ENCODE measurements around the gene TMPRSS11F. TPM values are rescaled to one million over a fixed set of nuclear protein-coding genes. Genes with fewer than 3 reads are reported as not detected.
"Not testable (repeated sequence)": the region's sequence is repeated elsewhere in the genome, so short reads cannot be mapped to it uniquely, and the experiment has no call there.

Gene TMPRSS11F
- not detected in 2 replicates for total RNA-seq (2014; rRNA removed; shearing (Covaris generic))
- not detected in 2 replicates for polyA plus RNA-seq (2014; cell fraction: nucleus; rRNA removed)

GRCh38 chr4:68129793-68130192 lies at the start of gene TMPRSS11F:
TSS of gene TMPRSS11F (minus strand) at chr4:68129869. CDS start at chr4:68129820, 49 bp downstream.
- DNase-seq (ENCODE audit: extremely low read depth, low read depth), result no peak

- DNase-seq (ENCODE audit: extremely low read depth, low read depth), result no peak
Observed at GRCh38 chr4:68176904-68177303, 47.2 kb upstream of the TMPRSS11F start.

GRCh38 chr4:68176500-68176899 lies 46.8 kb upstream of the TMPRSS11F start:
- DNase-seq (ENCODE audit: extremely low read depth, low read depth), result no peak

- DNase-seq (ENCODE audit: extremely low read depth, low read depth), result peak; percentile 59
Observed at GRCh38 chr4:68175562-68176155, 46.0 kb upstream of the TMPRSS11F start.

- not testable (repeated sequence) for DNase-seq (ENCODE audit: extremely low read depth, low read depth)
Observed at GRCh38 chr4:68174389-68174788, 44.7 kb upstream of the TMPRSS11F start.

GRCh38 chr4:68172147-68172546 lies 42.5 kb upstream of the TMPRSS11F start:
- not testable (repeated sequence) for DNase-seq (ENCODE audit: extremely low read depth, low read depth)

- DNase-seq (ENCODE audit: extremely low read depth, low read depth), result no peak
Observed at GRCh38 chr4:68167706-68168105, 38.0 kb upstream of the TMPRSS11F start.

GRCh38 chr4:68167166-68167565 lies 37.5 kb upstream of the TMPRSS11F start:
- no peak for DNase-seq (ENCODE audit: extremely low read depth, low read depth)

- no peak for DNase-seq (ENCODE audit: extremely low read depth, low read depth)
Observed at GRCh38 chr4:68163754-68164153, 34.1 kb upstream of the TMPRSS11F start.

GRCh38 chr4:68162196-68162595 lies 32.5 kb upstream of the TMPRSS11F start:
- DNase-seq (ENCODE audit: extremely low read depth, low read depth), result no peak

- DNase-seq (ENCODE audit: extremely low read depth, low read depth), result no peak
Observed at GRCh38 chr4:68152411-68152810, 22.7 kb upstream of the TMPRSS11F start.

GRCh38 chr4:68148800-68149685 lies 19.4 kb upstream of the TMPRSS11F start:
- no peak for DNase-seq (ENCODE audit: extremely low read depth, low read depth)

GRCh38 chr4:68147079-68147478 lies 17.4 kb upstream of the TMPRSS11F start:
- no peak for DNase-seq (ENCODE audit: extremely low read depth, low read depth)

- DNase-seq (ENCODE audit: extremely low read depth, low read depth), result no peak
Observed at GRCh38 chr4:68145261-68145660, 15.6 kb upstream of the TMPRSS11F start.

- no peak for DNase-seq (ENCODE audit: extremely low read depth, low read depth)
Observed at GRCh38 chr4:68141852-68142251, 12.2 kb upstream of the TMPRSS11F start.

GRCh38 chr4:68132342-68132741 lies 2.7 kb upstream of the TMPRSS11F start:
- no peak for DNase-seq (ENCODE audit: extremely low read depth, low read depth)

- no peak for DNase-seq (ENCODE audit: extremely low read depth, low read depth)
Observed at GRCh38 chr4:68124262-68124661, 5.4 kb downstream of the TMPRSS11F start.

GRCh38 chr4:68123525-68123924 lies 6.1 kb downstream of the TMPRSS11F start:
- DNase-seq (ENCODE audit: extremely low read depth, low read depth), result no peak

- no peak for DNase-seq (ENCODE audit: extremely low read depth, low read depth)
Observed at GRCh38 chr4:68119921-68120320, 9.7 kb downstream of the TMPRSS11F start.

GRCh38 chr4:68110441-68110840 lies 19.2 kb downstream of the TMPRSS11F start:
- no peak for DNase-seq (ENCODE audit: extremely low read depth, low read depth)

GRCh38 chr4:68109868-68110267 lies 19.8 kb downstream of the TMPRSS11F start:
- no peak for DNase-seq (ENCODE audit: extremely low read depth, low read depth)

- DNase-seq (ENCODE audit: extremely low read depth, low read depth), result no peak
Observed at GRCh38 chr4:68082758-68083157, 46.9 kb downstream of the TMPRSS11F start.
